Measurements from ENCODE around the gene PBLD.
"Not testable (repeated sequence)": the region's sequence is repeated elsewhere in the genome, so short reads cannot be mapped to it uniquely, and the experiment has no call there.

Gene PBLD

GRCh38 chr10:68284062-68285001 is 48.4 kb downstream of the PBLD start:
- DNase-seq (ENCODE audit: low read depth in 2 of 2, low spot score in 1 of 2): no peak

- no peak for DNase-seq (ENCODE audit: low read depth in 2 of 2, low spot score in 1 of 2)
These were observed 52.0 kb downstream of the PBLD start for GRCh38 chr10:68280758-68281157.

DNA sequence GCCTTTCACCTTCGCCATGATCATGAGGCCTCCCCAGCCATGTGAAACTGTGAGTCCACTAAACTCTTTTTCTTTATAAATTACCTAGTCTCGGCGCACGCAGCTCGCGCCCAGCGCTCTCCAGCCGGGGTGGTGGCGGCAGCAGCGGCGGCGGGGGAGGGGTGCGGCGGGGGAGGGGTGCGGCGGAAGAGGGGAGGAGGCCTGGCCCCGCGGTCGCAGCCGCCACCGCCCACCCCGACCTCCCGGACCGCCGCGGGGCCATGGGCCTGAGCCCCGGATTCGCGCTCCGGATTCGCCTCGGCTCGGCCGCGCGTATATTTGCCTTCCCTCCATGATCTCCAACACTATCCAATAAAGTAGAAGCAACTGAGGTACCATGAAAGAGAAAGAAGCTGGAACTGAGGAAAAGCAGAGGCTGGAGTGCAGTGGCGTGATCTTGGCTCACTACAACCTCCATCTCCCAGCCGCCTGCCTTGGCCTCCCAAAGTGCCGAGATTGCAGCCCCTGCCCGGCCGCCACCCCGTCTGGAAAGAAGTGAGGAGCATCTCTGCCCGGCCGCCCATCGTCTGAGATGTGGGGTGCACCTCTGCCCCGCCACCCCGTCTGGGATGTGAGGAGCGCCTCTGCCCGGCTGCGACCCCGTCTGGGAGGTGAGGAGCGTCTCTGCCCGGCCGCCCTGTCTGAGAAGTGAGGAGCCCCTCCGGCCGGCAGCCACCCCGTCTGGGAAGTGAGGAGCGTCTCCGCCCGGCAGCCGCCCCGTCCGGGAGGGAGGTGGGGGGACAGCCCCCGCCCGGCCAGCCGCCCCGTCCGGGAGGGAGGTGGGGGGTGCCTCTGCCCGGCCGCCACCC is 53.6 kb downstream of the PBLD start:
- not testable (repeated sequence) for DNase-seq (ENCODE audit: low read depth in 2 of 2, low spot score in 1 of 2)

GRCh38 chr10:68277814-68278213 is 54.9 kb downstream of the PBLD start:
- DNase-seq (ENCODE audit: low read depth in 2 of 2, low spot score in 1 of 2): not testable (repeated sequence)

- no peak for DNase-seq (ENCODE audit: low read depth in 2 of 2, low spot score in 1 of 2)
These were observed 56.5 kb downstream of the PBLD start for GRCh38 chr10:68276224-68276623.

DNA sequence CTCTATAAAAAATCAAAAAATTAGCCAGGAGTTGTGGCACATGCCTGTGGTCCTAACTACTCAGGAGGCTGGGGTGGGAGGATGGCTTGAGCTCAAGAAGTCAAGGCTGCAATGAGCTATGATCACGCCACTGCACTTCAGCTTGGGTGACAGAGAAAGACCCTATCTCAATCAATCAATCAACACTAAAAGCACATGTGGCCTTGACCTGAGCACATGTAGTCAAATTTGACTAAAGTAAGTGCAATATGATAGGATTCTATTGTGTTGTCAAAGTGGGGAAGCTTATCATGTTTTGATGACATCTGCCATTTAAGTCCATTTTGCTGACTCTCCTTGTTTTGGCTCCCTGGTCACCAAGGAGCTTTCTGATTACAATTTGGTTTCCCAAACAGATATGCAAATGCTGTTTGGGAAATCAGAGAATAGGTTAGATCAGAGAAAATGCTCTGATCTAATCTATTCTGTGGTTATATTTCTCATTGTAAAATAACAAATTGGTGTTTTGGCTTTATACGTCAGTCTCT is 57.1 kb downstream of the PBLD start:
- DNase-seq (ENCODE audit: low read depth in 2 of 2, low spot score in 1 of 2): no peak

DNA sequence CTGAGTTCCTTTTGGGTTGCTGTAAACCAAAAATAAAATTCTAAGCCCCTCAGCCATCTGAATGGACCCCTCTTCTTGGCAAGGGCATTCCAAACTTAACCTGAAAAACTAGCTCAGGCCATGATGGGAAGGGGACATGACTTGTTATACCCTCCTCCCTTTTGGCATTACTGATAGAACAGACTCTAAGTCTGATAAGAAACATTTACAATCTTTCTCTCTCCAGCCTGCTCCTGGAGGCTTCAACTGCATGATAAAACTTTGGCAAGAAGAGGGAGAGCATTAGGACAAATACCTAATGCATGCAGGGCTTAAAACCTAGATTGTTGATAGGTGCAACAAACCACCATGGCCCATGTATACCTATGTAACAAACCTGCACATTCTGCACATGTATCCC is 59.9 kb downstream of the PBLD start:
- no peak for DNase-seq (ENCODE audit: low read depth in 2 of 2, low spot score in 1 of 2)

- no peak for DNase-seq (ENCODE audit: low read depth in 2 of 2, low spot score in 1 of 2)
These were observed 61.4 kb downstream of the PBLD start for GRCh38 chr10:68271196-68271882.

- DNase-seq (ENCODE audit: low read depth in 2 of 2, low spot score in 1 of 2): no peak
These were observed 63.0 kb downstream of the PBLD start for GRCh38 chr10:68269562-68270290.

DNA sequence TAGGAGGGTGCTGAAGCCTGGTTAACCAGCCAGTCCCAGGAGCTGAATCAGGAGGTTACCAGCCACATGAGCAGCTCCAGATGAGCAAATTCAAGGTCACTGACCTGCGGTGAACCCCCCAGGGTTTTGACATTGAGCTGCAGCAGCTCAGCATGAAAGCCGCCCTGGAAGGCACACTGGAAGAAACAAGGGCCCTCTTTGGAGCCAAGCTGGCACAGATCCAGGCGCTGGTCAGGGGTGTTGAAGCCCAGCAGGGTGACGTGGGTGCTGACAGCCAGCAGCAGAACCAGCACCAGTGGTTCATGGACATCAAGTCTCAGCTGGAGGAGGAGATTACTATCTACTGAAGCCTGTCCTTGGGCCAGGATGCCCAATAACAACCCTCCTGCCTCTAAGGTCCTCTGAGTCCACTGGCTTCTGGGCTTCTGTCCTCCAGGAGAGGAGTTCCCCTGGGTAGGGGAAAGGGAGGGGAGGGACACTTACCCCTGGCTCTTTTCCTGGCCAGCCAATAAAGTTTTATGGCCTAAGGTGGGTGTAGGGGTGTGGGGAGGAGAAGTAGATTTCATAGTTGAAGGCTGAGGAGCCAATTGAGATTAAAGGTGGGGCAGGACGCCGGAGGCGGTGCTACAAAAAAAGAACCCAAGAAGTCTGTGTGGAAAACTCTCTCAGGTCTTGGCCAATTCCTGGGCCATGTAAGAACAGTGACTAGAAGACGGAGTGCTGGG is 71.4 kb downstream of the PBLD start:
- DNase-seq (ENCODE audit: low read depth in 2 of 2, low spot score in 1 of 2): no peak

- DNase-seq (ENCODE audit: low read depth in 2 of 2, low spot score in 1 of 2): no peak
These were observed 79.4 kb downstream of the PBLD start for GRCh38 chr10:68253346-68253745.

- DNase-seq (ENCODE audit: low read depth in 2 of 2, low spot score in 1 of 2): no peak
These were observed 80.9 kb downstream of the PBLD start for GRCh38 chr10:68251625-68252495.

GRCh38 chr10:68251151-68251550 is 81.6 kb downstream of the PBLD start:
- DNase-seq (ENCODE audit: low read depth in 2 of 2, low spot score in 1 of 2): no peak

DNA sequence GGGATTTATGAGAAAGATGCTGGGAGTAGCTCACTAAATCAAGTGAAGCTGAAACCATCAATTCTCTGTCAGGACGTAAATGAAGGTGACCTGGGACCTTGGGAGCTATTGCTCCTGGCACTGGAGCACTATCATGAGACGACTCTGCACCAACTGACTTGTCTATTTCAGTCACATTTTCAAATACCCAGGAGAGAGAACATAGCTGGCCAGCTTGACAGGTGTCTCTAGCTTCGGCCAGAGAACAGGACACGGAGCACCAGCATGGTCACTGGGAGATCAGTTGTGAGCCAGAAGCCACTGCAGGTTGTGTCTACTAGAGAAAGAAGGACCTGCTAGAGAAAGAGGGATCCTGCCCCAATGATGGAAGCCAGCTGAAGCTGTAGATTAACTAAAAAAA is 83.4 kb downstream of the PBLD start:
- no peak for DNase-seq (ENCODE audit: low read depth in 2 of 2, low spot score in 1 of 2)

DNA sequence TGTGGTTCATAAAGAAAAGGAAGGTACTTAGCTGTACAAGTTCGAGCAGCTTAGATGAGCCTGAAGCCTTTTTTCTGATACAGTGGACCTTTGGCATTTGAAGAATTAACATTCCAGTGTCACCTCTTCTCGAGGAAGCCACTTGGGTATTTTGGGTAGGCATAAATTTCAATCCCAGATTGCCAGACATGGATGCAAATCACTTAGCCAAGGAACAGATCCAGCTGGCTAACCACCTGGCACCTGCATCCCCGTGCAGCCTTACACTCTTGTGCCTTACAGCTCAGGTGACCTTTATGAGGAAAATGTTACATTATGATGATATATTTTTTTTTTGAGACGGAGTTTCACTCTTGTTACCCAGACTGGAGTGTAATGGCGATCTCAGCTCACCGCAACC is 84.8 kb downstream of the PBLD start:
- no peak for DNase-seq (ENCODE audit: low read depth in 2 of 2, low spot score in 1 of 2)

DNA sequence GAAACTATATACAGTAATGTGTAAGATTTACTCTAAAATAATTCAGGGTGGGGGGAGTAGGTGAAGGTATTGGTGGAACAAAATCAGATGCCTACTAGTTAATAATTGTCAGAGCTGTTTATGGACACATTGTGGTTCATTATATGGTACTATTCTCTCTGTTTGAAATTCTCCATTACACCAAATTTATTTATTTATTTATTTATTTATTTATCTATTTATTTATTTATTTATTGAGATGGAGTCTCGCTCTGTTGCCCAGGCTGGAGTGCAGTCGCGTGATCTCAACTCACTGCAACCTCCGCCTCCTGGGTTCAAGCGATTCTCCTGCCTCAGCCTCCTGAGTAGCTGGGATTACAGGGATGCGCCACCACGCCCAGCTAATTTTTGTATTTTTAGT is 86.3 kb downstream of the PBLD start:
- DNase-seq (ENCODE audit: low read depth in 2 of 2, low spot score in 1 of 2): not testable (repeated sequence)

DNA sequence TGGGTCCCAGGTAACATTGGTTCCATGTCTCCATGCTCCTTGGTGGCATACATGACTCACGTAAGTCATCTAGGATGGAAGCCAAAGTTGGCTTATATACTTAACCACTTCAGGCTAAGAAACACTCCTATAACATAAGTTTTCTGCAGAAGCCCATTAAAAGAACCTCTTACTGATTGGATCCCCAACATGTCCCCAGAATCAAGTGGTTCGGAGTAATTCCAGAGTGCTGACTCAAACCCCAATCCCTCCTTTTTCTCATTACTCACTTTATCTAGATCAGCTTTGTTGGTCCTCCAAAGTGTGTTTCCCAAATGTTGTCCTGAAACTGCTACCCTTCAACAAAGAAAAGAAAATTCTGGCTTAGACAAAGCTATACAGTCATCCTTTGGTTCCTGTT is 90.7 kb downstream of the PBLD start:
- DNase-seq (ENCODE audit: low read depth in 2 of 2, low spot score in 1 of 2): no peak

- no peak for DNase-seq (ENCODE audit: low read depth in 2 of 2, low spot score in 1 of 2)
These were observed 93.1 kb downstream of the PBLD start for GRCh38 chr10:68239596-68240150.

DNA sequence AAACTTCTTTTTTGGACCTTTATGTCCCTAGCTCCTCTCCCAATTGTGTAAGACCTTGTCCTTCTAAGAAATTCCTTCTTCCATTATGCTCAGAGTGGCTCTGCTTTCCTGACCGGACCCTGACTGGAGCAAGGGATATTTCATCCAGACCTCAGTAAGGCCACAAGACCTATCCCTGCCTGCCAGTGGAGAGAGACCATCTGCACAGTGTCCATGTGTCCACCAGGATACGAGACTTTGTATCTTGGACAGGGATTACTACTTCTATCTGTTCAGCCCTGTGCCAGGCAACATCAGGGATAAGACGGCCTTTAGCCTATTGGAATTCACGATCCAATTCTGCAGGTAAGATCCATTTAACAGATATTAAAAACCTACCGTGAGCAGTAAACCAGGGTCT is 93.7 kb downstream of the PBLD start:
- DNase-seq (ENCODE audit: low read depth in 2 of 2, low spot score in 1 of 2): no peak

Measured in stimulated activated CD8-positive, alpha-beta memory T cell treated with anti-CD3 and anti-CD28 coated beads, Interleukin-4, amount 100 ng/mL, for 1 hour (primary cell).